Myometrial cell (primary cell): ENCODE results near the gene AKR1C2. TPM values are rescaled to one million over a fixed set of nuclear protein-coding genes. Genes with fewer than 3 reads are reported as not detected.

Experiments
- total RNA-seq: library from RNA; depleted of rRNA; stranded (reverse); fragments of >200 nt; gene quantifications from 2 replicates; pipeline ENCODE4 v1.2.3, GENCODE V29; 2015

The AKR1C2 gene
- 4.6 and 5.0 TPM in 2 replicates for total RNA-seq

DNA sequence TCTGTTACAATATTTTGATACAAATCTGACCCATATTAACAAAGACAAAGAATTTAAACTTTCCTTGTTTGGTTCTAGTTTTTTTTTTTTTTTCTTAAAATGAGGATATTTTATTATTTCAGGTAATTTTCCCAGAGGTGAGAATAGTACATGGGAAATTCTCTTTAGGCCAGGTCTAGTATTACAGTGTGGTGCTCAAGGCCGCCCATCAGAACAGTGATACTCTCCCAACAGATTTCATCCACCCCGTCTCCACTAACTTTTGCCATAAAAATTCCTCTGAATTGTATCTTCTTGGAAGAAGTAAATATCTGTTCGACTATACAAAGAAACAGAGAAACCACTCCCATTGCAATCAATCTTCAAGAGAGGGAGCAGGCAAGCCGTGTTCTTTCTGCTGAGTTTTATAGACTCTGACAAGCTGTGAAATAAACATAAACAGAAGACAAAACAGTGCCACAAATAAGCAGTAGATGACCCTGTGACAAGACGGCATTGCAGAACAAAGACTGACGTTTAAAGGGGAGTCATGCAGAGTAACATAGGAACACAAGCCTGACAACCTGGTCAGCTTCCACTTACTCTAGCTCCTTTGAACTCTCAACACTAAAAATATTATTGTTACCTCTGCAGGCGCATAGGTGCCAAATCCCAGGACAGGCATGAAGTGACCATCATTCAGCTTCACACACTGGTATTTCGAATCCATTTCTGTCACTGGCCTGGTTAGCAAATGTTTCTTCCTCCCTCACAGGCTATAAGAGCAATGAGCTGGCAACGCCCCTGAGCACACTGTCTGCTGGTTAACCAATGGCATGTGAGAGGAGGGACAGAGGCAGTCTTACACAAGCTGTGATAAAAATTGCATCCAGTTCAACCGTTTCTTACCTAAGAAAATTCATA is at the start of gene AKR1C2:
TSS of gene AKR1C2 (minus strand) at position 731 of the 903 bp plus-strand sequence. CDS start at position 709, 22 bp downstream.

DNA sequence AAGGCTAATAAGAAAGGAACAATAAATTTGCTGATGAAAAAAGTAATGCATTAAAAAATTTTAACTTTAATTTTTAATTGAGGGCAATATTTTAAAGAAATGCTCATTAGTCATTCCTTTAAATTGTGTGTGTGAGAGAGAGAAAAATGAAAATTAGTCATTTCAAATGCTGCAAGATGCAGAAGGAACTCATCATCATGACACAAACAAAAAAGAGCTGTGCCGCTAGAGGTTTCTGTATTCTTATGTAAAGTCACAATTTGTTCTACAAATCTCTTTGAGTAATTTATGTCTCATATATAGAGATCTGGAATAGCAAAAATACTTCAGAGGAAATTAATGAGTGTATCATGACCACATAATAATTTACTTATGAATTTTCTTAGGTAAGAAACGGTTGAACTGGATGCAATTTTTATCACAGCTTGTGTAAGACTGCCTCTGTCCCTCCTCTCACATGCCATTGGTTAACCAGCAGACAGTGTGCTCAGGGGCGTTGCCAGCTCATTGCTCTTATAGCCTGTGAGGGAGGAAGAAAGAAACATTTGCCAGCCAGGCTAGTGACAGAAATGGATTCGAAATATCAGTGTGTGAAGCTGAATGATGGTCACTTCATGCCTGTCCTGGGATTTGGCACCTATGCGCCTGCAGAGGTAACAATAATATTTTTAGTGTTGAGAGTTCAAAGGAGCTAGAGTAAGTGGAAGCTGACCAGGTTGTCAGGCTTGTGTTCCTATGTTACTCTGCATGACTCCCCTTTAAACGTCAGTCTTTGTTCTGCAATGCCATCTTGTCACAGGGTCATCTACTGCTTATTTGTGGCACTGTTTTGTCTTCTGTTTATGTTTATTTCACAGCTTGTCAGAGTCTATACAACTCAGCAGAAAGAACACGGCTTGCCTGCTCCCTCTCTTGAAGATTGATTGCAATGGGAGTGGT is 40.5 kb downstream of the AKR1C2 start, which contains the start of gene AKR1C1:
TSS of gene AKR1C1 (plus strand) at position 540 of the 939 bp plus-strand sequence. CDS start at position 570, 30 bp downstream.

Other genes with a start within 250 kb of the AKR1C2 start
- 2.0 and 6.4 TPM in 2 replicates for gene AKR1E2, start 177.7 kb downstream of the AKR1C2 start, total RNA-seq
- gene AKR1C1, start 40.4 kb downstream of the AKR1C2 start, total RNA-seq: 8.1 and 11.7 TPM in 2 replicates
- gene AKR1C3, start 90.6 kb upstream of the AKR1C2 start, total RNA-seq: 4.6 and 7.4 TPM in 2 replicates
- gene AKR1C8, start 181.3 kb upstream of the AKR1C2 start, total RNA-seq: not detected in 2 replicates
- gene AKR1C4, start 193.0 kb upstream of the AKR1C2 start, total RNA-seq: not detected in 2 replicates